ENCODE measurements around the gene BRF1. TPM values are rescaled to one million over a fixed set of nuclear protein-coding genes. Genes with fewer than 3 reads are reported as not detected.

The BRF1 gene
- total and polyA plus RNA-seq, 2 donors (not counting 1 experiment from before 2014, with no cell fraction given): 7.4 to 33.4 TPM

DNA sequence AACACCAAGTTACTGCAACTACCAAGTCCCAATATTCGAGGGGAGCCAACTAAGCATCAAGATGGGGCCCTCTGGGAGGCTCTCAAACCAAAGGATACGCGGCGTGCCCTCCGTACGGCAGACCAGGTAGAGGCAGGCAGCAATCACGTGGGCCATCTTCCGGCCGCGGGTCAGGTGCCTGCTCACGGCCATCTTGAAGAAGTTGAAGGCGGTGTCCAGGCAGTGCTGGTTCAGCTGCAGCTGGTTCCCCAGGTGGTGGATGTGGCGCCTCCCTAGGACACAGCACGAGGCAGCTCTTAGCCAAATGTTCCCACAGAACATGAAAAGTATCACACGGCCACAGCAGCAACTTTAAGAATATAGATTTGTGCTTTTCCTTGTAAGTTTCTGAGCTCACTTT is 28.2 kb downstream of the BRF1 start:
- Histone ChIP-seq H3K79me2 (ENCODE audit: control insufficient read depth, insufficient read depth, low read length) (no peaks in the 10 kb centered on the region), H3K36me3 (ENCODE audit: control insufficient read depth, insufficient read depth, low read length) (no peaks in the 10 kb centered on the region), H3K27me3 (ENCODE audit: control insufficient read depth, insufficient read depth, low read length) (no peaks in the 10 kb centered on the region), H4K20me1 (ENCODE audit: control insufficient read depth, extremely low read depth, insufficient read depth, low read length) (no peaks in the 10 kb centered on the region), H3K4me2 (ENCODE audit: extremely low read depth, insufficient read depth, low read length) (no peak overlapping the region), H3K9ac (ENCODE audit: insufficient read depth, low read length) (no peak overlapping the region), H3K9me3 (ENCODE audit: control insufficient read depth, insufficient read depth, low read depth, low read length) (no peaks in the 10 kb centered on the region), H3K4me3 (replicated peaks in 1 of 4; ENCODE audit: control extremely low read depth in 1 of 4, insufficient read depth in 1 of 4, low read depth in 3 of 4, low read length in 4 of 4) (no peak overlapping the region), H2AFZ (ENCODE audit: low read length) (no peak overlapping the region), H3K27ac (ENCODE audit: insufficient read depth, low read length) (no peak overlapping the region), H3K4me1 (ENCODE audit: control insufficient read depth, extremely low read depth, insufficient read depth, low read length) (no peaks in the 10 kb centered on the region)
- DNase-seq (ENCODE audit: low read depth in 2 of 2): no peak
- TF ChIP-seq, protein P1, sequence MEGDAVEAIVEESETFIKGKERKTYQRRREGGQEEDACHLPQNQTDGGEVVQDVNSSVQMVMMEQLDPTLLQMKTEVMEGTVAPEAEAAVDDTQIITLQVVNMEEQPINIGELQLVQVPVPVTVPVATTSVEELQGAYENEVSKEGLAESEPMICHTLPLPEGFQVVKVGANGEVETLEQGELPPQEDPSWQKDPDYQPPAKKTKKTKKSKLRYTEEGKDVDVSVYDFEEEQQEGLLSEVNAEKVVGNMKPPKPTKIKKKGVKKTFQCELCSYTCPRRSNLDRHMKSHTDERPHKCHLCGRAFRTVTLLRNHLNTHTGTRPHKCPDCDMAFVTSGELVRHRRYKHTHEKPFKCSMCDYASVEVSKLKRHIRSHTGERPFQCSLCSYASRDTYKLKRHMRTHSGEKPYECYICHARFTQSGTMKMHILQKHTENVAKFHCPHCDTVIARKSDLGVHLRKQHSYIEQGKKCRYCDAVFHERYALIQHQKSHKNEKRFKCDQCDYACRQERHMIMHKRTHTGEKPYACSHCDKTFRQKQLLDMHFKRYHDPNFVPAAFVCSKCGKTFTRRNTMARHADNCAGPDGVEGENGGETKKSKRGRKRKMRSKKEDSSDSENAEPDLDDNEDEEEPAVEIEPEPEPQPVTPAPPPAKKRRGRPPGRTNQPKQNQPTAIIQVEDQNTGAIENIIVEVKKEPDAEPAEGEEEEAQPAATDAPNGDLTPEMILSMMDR (conservative IDR thresholded peaks at IDR 0.05 in 1 of 2, IDR thresholded peaks at IDR 0.05 in 1 of 2; ENCODE audit: low read depth in 1 of 2, low read length in 2 of 2): no peak
- TF ChIP-seq EZH2 (IDR thresholded peaks at IDR 0.05; ENCODE audit: low read length, missing control alignments): no peak

DNA sequence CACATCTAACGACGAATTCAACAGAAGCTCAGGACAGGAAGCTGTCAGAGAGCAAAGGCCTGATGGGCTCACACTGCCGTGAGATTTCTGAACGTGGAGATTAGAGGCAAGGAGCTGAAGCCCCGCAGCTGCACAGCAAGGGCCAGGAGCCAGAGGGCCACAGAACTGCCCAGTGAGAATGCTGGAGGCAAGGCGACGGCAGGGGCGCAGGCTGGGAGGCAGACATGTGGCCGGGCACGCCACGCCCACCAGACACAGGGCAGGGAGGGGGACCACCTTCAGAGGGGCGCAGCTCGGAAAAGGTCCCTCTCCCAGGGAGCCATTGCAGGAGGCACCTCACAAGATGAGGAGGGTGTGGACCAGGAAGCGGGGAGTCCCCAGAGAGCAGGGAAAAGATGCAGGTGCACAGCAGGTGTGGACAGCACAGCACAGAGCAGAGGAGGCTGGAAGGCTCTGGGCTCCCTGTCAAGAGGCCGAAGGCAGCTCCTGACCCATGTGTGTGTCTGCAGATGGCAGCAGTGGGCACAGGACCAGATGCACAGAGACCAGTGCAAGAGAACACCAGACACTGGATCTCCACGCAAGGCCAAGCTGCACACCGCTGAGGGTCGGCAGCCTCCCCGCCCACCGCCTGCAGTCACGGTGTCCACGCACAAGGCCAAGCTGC is 29.4 kb downstream of the BRF1 start:
- Histone ChIP-seq H3K4me3 (replicated peaks in 1 of 4; ENCODE audit: control extremely low read depth in 1 of 4, insufficient read depth in 1 of 4, low read depth in 3 of 4, low read length in 4 of 4) (no peak overlapping the region), H4K20me1 (ENCODE audit: control insufficient read depth, extremely low read depth, insufficient read depth, low read length) (no peaks in the 10 kb centered on the region), H3K4me2 (ENCODE audit: extremely low read depth, insufficient read depth, low read length) (no peak overlapping the region), H3K36me3 (ENCODE audit: control insufficient read depth, insufficient read depth, low read length) (no peaks in the 10 kb centered on the region), H3K27ac (ENCODE audit: insufficient read depth, low read length) (no peak overlapping the region), H2AFZ (ENCODE audit: low read length) (no peak overlapping the region), H3K4me1 (ENCODE audit: control insufficient read depth, extremely low read depth, insufficient read depth, low read length) (no peaks in the 10 kb centered on the region), H3K9me3 (ENCODE audit: control insufficient read depth, insufficient read depth, low read depth, low read length) (no peaks in the 10 kb centered on the region), H3K9ac (ENCODE audit: insufficient read depth, low read length) (no peak overlapping the region), H3K79me2 (ENCODE audit: control insufficient read depth, insufficient read depth, low read length) (no peaks in the 10 kb centered on the region), H3K27me3 (ENCODE audit: control insufficient read depth, insufficient read depth, low read length) (no peaks in the 10 kb centered on the region)
- no peak for TF ChIP-seq EZH2 (IDR thresholded peaks at IDR 0.05; ENCODE audit: low read length, missing control alignments)
- TF ChIP-seq, protein P1 (conservative IDR thresholded peaks at IDR 0.05 in 1 of 2, IDR thresholded peaks at IDR 0.05 in 1 of 2; ENCODE audit: low read depth in 1 of 2, low read length in 2 of 2): no peak
- no peak for DNase-seq (ENCODE audit: low read depth in 2 of 2)

DNA sequence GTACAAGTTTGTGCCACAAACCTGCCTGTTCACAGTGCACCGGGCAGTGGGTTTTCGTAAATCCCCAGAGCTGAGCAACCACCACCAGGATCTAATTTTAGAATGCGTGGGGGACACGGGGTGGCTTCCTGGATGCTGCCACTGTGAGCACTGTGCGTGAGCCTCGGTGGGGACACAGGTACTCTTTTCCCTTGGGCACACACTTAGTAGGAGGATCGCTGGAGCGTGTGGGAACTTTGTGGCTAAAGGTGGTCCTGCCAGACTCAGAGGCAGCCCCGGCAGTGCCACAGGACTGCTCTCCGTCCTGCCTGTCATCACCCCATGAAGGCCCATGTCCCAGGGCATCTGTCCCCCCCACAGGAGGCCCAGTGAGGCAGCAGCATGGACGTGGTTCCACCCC is 31.4 kb downstream of the BRF1 start:
- Histone ChIP-seq H2AFZ (ENCODE audit: low read length) (no peak overlapping the region), H3K27ac (ENCODE audit: insufficient read depth, low read length) (no peak overlapping the region), H3K36me3 (ENCODE audit: control insufficient read depth, insufficient read depth, low read length) (no peaks in the 10 kb centered on the region), H3K4me2 (ENCODE audit: extremely low read depth, insufficient read depth, low read length) (no peak overlapping the region), H4K20me1 (ENCODE audit: control insufficient read depth, extremely low read depth, insufficient read depth, low read length) (no peaks in the 10 kb centered on the region), H3K9me3 (ENCODE audit: control insufficient read depth, insufficient read depth, low read depth, low read length) (no peaks in the 10 kb centered on the region), H3K4me1 (ENCODE audit: control insufficient read depth, extremely low read depth, insufficient read depth, low read length) (no peaks in the 10 kb centered on the region), H3K27me3 (ENCODE audit: control insufficient read depth, insufficient read depth, low read length) (no peaks in the 10 kb centered on the region), H3K9ac (ENCODE audit: insufficient read depth, low read length) (no peak overlapping the region), H3K79me2 (ENCODE audit: control insufficient read depth, insufficient read depth, low read length) (no peaks in the 10 kb centered on the region), H3K4me3 (replicated peaks in 1 of 4; ENCODE audit: control extremely low read depth in 1 of 4, insufficient read depth in 1 of 4, low read depth in 3 of 4, low read length in 4 of 4) (no peak overlapping the region)
- no peak for DNase-seq (ENCODE audit: low read depth in 2 of 2)
- TF ChIP-seq EZH2 (IDR thresholded peaks at IDR 0.05; ENCODE audit: low read length, missing control alignments): no peak
- TF ChIP-seq, protein P1 (conservative IDR thresholded peaks at IDR 0.05 in 1 of 2, IDR thresholded peaks at IDR 0.05 in 1 of 2; ENCODE audit: low read depth in 1 of 2, low read length in 2 of 2): no peak

Data from fibroblast of lung (primary cell).